A673 (cell line): Measurements from ENCODE around the gene GAK.

ENCODE experiments used
- CTCF ChIP-seq: fragments of 300-800, 200-600 bp; sonication (generic); conservative IDR thresholded peaks from 2 replicates; pipeline ENCODE4 v1.5.1; 2017; ENCODE audit warnings: low read depth, mild to moderate bottlenecking, antibody characterized with exemption, low read length, moderate library complexity, mixed read lengths
- EZH2 ChIP-seq: fragments of 200-600 bp; sonication (generic); IDR thresholded peaks from 2 replicates; pipeline ENCODE4 v1.6.1; 2017; ENCODE audit warnings: borderline replicate concordance, low read depth, mild to moderate bottlenecking, mixed read lengths, antibody characterized with exemption, low read length; ENCODE audit not compliant: poor library complexity, severe bottlenecking

GRCh38 chr4:925771-926500 is 6.2 kb downstream of the GAK start:
- no peak for TF ChIP-seq CTCF
- no peak for TF ChIP-seq EZH2
